ENCODE results near the gene CENPB. TPM values are rescaled to one million over a fixed set of nuclear protein-coding genes. Genes with fewer than 3 reads are reported as not detected.

Gene CENPB
- total RNA-seq, 6 donors from 2014 or later = 56.6 to 125 (median 89.7) TPM

DNA sequence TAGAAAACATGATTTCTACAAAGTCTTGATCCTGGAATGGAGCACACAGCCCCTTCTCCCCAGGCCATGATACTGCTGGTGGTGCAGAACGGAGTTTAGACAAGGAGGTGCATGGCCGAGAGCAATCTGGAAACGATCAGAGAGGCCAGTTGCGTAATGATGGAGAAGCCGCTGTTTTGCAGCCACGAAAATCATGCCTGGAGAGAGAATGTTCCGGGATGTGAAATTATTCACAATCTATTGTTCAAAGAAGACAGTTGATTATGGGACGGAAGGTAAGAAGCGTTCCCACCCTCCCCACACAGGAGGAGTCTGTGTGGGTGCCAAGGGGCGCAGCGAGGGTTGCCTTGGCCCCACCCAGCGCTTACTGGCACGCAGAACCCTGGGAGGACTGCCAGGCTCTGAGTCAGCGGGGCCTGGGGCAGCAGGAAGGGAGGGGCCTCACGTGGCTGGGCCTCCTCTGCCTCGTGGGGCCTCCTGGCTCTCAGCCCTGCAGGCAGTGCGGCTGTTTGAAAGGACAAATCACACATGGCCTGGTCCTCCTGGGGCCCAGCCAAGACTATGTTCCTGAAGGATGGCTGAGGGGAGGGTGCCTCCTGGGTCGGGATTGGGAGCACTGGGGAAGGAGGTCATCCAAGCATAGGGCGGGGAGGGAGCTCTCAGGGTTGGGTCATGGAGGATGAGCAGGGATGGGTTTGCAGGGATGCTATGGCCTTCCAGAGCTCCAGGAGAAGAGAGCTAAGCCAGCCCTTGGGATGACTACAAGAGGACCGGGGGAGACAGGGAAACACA, 25.1 kb upstream of the CENPB start:
- Histone ChIP-seq H3K4me1 (peaks cover 49 to 67% (median 55%) of the 10 kb centered on the region in 4 donors), H3K27ac (peak overlapping the region; percentile 87 to 98 (median 94)), H3K27me3 (no peaks in the 10 kb centered on the region), H3K9me3 (no peaks in the 10 kb centered on the region), H3K4me3 (peak overlapping the region; percentile 13 to 54 (median 42)), H3K36me3 (no peaks in the 10 kb centered on the region)
- ATAC-seq (ENCODE audit: low FRiP score in 2 of 2) (peak; percentile 94 to 96), DNase-seq (peak; percentile 97 to 99)
- TF ChIP-seq POLR2AphosphoS5 (IDR thresholded peaks at IDR 0.05) (peak; percentile 99), POLR2A (IDR thresholded peaks at IDR 0.05) (peak in 3 of 4 donors; percentile 67 to 94 (median 73)), EP300 (IDR thresholded peaks at IDR 0.05) (peak; percentile 87 to 100 (median 94))
- TF ChIP-seq, protein P1, sequence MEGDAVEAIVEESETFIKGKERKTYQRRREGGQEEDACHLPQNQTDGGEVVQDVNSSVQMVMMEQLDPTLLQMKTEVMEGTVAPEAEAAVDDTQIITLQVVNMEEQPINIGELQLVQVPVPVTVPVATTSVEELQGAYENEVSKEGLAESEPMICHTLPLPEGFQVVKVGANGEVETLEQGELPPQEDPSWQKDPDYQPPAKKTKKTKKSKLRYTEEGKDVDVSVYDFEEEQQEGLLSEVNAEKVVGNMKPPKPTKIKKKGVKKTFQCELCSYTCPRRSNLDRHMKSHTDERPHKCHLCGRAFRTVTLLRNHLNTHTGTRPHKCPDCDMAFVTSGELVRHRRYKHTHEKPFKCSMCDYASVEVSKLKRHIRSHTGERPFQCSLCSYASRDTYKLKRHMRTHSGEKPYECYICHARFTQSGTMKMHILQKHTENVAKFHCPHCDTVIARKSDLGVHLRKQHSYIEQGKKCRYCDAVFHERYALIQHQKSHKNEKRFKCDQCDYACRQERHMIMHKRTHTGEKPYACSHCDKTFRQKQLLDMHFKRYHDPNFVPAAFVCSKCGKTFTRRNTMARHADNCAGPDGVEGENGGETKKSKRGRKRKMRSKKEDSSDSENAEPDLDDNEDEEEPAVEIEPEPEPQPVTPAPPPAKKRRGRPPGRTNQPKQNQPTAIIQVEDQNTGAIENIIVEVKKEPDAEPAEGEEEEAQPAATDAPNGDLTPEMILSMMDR (IDR thresholded peaks at IDR 0.05) = peak in 1 of 6 experiments; percentile 13
- WGBS, 2 donors = 5 to 7% methylated on average over 16 to 18 of the region's 20 CpGs

DNA sequence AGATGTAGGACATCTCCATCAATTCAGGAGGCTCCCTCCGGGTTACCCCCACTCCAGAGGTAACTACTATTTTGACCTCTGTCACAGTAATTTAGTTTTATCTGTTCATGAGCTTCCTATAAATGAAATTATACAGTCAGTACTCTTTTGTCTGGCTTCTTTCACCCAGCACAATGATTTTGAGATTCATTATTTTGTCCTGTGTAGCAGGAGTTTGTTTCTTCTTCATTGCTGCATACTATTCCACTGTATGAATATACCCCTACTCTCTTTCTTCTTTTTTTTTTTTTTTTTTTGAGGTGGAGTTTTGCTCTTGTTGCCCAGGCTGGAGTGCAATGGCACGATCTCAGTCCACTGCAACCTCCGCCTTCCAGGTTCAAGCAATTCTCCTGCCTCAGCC, 22.0 kb upstream of the CENPB start:
- WGBS, 2 donors = 81 to 86% methylated on average over 3 of the region's 3 CpGs
- H3K4me1 ChIP-seq = peaks cover 73 to 86% (median 80%) of the 10 kb centered on the region in 4 donors
- peaks cover 0 to 26% (median 25%) of the 10 kb centered on the region in 4 donors for H3K36me3 ChIP-seq
- peak overlapping the region in 3 of 4 donors; percentile 19 to 42 (median 26) for H3K4me3 ChIP-seq
- no peak for TF ChIP-seq EP300 (IDR thresholded peaks at IDR 0.05)
- TF ChIP-seq POLR2A (IDR thresholded peaks at IDR 0.05) = no peak
- TF ChIP-seq, protein P1 (IDR thresholded peaks at IDR 0.05) = no peak
- TF ChIP-seq POLR2AphosphoS5 (IDR thresholded peaks at IDR 0.05) = no peak
- peak overlapping the region; percentile 91 to 98 (median 96) for H3K27ac ChIP-seq
- H3K9me3 ChIP-seq = no peaks in the 10 kb centered on the region
- no peaks in the 10 kb centered on the region for H3K27me3 ChIP-seq
- ATAC-seq (ENCODE audit: low FRiP score in 2 of 2) = no peak
- no peak for DNase-seq

DNA sequence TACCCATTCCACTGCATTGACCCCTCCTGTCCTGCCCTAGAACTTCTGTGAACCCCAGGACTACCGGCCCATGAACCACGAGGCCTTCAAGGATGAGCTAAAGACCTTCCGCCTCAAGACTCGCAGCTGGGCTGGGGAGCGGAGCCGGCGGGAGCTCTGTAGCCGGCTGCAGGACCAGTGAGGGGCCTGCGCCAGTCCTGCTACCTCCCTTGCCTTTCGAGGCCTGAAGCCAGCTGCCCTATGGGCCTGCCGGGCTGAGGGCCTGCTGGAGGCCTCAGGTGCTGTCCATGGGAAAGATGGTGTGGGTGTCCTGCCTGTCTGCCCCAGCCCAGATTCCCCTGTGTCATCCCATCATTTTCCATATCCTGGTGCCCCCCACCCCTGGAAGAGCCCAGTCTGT, 18.2 kb upstream of the CENPB start:
- ATAC-seq (ENCODE audit: low FRiP score in 2 of 2) (no peak), DNase-seq (peak in 1 of 2 donors; percentile 62)
- Histone ChIP-seq H3K4me1 (peaks cover 74 to 96% (median 87%) of the 10 kb centered on the region in 4 donors), H3K27ac (peak overlapping the region; percentile 91 to 98 (median 96)), H3K4me3 (no peak overlapping the region), H3K36me3 (peaks cover 4 to 62% (median 61%) of the 10 kb centered on the region in 4 donors), H3K27me3 (no peaks in the 10 kb centered on the region), H3K9me3 (no peaks in the 10 kb centered on the region)
- 94 to 95% methylated on average over 8 to 9 of the region's 11 CpGs for WGBS, 2 donors
- no peak for TF ChIP-seq POLR2A (IDR thresholded peaks at IDR 0.05)
- TF ChIP-seq, protein P1 (IDR thresholded peaks at IDR 0.05) = no peak
- TF ChIP-seq POLR2AphosphoS5 (IDR thresholded peaks at IDR 0.05) = no peak

DNA sequence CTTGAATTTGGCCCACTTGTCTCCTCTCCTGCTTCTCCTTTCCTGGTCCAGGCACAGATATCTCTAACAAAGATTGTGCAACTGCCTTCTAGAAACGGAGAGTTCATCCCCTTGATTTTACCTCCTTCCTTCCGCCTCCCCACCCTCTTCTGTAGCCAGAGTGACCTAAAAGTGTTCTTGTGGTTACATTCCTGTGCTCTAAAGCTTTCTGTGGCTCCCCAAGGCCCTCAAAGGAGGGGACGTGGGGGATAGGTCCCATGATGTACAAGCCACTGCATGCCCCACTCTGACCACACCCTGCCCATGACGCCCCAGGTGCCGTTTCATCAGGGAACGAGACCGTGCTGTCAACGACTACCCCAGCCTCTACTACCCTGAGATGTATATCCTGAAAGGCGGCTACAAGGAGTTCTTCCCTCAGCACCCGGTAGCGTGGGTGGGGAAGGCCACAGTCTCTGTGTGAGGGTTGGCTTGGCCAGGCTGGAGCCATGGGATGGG, 17.8 kb upstream of the CENPB start:
- no peak for ATAC-seq (ENCODE audit: low FRiP score in 2 of 2)
- Histone ChIP-seq H3K4me1 (peaks cover 77 to 97% (median 89%) of the 10 kb centered on the region in 4 donors), H3K36me3 (peaks cover 4 to 66% (median 62%) of the 10 kb centered on the region in 4 donors), H3K27ac (peak overlapping the region; percentile 91 to 98 (median 96)), H3K4me3 (no peak overlapping the region), H3K27me3 (no peaks in the 10 kb centered on the region), H3K9me3 (no peaks in the 10 kb centered on the region)
- DNase-seq = peak in 1 of 2 donors; percentile 70
- TF ChIP-seq POLR2A (IDR thresholded peaks at IDR 0.05) = no peak
- TF ChIP-seq POLR2AphosphoS5 (IDR thresholded peaks at IDR 0.05) = peak; percentile 12 to 53
- TF ChIP-seq, protein P1 (IDR thresholded peaks at IDR 0.05) = no peak
- peak in 2 of 4 donors; percentile 29 to 63 for TF ChIP-seq EP300 (IDR thresholded peaks at IDR 0.05)
- WGBS, 2 donors = 61 to 62% methylated on average over 3 to 11 of the region's 11 CpGs
